ENCODE measurements around the gene C4orf51. TPM values are rescaled to one million over a fixed set of nuclear protein-coding genes. Genes with fewer than 3 reads are reported as not detected.

Gene C4orf51
- total and polyA plus RNA-seq, 2 of the 8 experiments (the other 6 are each of a cell fraction or from before 2014, with no cell fraction given) = 0.54 TPM; not detected in 1

DNA sequence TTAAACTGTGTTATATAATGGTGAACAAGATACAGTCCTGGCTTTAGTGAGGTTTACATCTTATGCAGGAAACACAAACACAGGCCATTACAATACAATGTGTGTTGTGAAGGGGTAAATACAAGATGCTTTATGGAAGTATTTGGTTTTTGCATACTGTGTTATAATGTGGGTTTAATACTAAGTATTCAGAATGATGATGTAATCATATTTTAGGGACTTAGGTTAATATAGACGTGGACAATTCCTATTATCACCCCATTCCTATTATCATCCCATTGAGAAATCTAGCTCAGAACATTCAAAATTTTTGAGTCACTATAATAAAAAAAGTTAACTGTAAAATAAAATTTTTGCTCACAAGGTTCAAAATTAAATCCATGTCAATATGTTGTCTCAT lies 36.7 kb upstream of the C4orf51 start (continued):
- TF ChIP-seq, protein P1, sequence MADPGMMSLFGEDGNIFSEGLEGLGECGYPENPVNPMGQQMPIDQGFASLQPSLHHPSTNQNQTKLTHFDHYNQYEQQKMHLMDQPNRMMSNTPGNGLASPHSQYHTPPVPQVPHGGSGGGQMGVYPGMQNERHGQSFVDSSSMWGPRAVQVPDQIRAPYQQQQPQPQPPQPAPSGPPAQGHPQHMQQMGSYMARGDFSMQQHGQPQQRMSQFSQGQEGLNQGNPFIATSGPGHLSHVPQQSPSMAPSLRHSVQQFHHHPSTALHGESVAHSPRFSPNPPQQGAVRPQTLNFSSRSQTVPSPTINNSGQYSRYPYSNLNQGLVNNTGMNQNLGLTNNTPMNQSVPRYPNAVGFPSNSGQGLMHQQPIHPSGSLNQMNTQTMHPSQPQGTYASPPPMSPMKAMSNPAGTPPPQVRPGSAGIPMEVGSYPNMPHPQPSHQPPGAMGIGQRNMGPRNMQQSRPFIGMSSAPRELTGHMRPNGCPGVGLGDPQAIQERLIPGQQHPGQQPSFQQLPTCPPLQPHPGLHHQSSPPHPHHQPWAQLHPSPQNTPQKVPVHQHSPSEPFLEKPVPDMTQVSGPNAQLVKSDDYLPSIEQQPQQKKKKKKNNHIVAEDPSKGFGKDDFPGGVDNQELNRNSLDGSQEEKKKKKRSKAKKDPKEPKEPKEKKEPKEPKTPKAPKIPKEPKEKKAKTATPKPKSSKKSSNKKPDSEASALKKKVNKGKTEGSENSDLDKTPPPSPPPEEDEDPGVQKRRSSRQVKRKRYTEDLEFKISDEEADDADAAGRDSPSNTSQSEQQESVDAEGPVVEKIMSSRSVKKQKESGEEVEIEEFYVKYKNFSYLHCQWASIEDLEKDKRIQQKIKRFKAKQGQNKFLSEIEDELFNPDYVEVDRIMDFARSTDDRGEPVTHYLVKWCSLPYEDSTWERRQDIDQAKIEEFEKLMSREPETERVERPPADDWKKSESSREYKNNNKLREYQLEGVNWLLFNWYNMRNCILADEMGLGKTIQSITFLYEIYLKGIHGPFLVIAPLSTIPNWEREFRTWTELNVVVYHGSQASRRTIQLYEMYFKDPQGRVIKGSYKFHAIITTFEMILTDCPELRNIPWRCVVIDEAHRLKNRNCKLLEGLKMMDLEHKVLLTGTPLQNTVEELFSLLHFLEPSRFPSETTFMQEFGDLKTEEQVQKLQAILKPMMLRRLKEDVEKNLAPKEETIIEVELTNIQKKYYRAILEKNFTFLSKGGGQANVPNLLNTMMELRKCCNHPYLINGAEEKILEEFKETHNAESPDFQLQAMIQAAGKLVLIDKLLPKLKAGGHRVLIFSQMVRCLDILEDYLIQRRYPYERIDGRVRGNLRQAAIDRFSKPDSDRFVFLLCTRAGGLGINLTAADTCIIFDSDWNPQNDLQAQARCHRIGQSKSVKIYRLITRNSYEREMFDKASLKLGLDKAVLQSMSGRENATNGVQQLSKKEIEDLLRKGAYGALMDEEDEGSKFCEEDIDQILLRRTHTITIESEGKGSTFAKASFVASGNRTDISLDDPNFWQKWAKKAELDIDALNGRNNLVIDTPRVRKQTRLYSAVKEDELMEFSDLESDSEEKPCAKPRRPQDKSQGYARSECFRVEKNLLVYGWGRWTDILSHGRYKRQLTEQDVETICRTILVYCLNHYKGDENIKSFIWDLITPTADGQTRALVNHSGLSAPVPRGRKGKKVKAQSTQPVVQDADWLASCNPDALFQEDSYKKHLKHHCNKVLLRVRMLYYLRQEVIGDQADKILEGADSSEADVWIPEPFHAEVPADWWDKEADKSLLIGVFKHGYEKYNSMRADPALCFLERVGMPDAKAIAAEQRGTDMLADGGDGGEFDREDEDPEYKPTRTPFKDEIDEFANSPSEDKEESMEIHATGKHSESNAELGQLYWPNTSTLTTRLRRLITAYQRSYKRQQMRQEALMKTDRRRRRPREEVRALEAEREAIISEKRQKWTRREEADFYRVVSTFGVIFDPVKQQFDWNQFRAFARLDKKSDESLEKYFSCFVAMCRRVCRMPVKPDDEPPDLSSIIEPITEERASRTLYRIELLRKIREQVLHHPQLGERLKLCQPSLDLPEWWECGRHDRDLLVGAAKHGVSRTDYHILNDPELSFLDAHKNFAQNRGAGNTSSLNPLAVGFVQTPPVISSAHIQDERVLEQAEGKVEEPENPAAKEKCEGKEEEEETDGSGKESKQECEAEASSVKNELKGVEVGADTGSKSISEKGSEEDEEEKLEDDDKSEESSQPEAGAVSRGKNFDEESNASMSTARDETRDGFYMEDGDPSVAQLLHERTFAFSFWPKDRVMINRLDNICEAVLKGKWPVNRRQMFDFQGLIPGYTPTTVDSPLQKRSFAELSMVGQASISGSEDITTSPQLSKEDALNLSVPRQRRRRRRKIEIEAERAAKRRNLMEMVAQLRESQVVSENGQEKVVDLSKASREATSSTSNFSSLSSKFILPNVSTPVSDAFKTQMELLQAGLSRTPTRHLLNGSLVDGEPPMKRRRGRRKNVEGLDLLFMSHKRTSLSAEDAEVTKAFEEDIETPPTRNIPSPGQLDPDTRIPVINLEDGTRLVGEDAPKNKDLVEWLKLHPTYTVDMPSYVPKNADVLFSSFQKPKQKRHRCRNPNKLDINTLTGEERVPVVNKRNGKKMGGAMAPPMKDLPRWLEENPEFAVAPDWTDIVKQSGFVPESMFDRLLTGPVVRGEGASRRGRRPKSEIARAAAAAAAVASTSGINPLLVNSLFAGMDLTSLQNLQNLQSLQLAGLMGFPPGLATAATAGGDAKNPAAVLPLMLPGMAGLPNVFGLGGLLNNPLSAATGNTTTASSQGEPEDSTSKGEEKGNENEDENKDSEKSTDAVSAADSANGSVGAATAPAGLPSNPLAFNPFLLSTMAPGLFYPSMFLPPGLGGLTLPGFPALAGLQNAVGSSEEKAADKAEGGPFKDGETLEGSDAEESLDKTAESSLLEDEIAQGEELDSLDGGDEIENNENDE (IDR thresholded peaks at IDR 0.05; ENCODE audit: insufficient replicate concordance, low read length) = no peak
- no peak for TF ChIP-seq RXRA (IDR thresholded peaks at IDR 0.05; ENCODE audit: insufficient read depth, low read depth, low read length)

Measured in H1 (cell line).